Breast epithelium (tissue), 4 donors: ENCODE data around the gene ZSWIM8. TPM values are rescaled to one million over a fixed set of nuclear protein-coding genes. Genes with fewer than 3 reads are reported as not detected.
A peak's percentile ranks its signal among the peaks of the same experiment; 100 is the strongest.
"Not testable (repeated sequence)": the region's sequence is repeated elsewhere in the genome, so short reads cannot be mapped to it uniquely, and the experiment has no call there.

Experiments used
- DNase-seq, 2 donors: peaks; one replicate each; pipeline ENCODE4 v3.0.0-alpha.2; 2019; ENCODE audit warnings: low spot score in 2 of 2
- H3K27ac ChIP-seq, 2 donors: fragments of 200-600 bp; sonication (generic) in 1 of 2; one replicate each; pipeline ENCODE4 v1.5.1; 2016 to 2019; ENCODE audit warnings: mild to moderate bottlenecking in 1 of 2
- H3K27me3 ChIP-seq, 2 donors: fragments of 200-600 bp; sonication (generic) in 1 of 2; one replicate each; pipeline versions ENCODE4 v1.5.1 to v1.6.0; 2017 to 2019; ENCODE audit warnings: control low read depth in 1 of 2, mild to moderate bottlenecking in 1 of 2
- H3K36me3 ChIP-seq: fragments of 200-600 bp; one replicate; pipeline ENCODE4 v1.5.1; 2019
- H3K4me1 ChIP-seq, 2 donors: fragments of 200-600 bp; sonication (generic); one replicate each; pipeline ENCODE4 v1.5.1; 2016 to 2019; ENCODE audit warnings: control low read depth in 1 of 2
- H3K4me3 ChIP-seq, 3 donors: fragments of 200-600 bp; sonication (generic); 1 replicate in 2 of 3; 2 replicates in 1 of 3; pipeline ENCODE4 v1.5.1; 2016 to 2019; ENCODE audit warnings: mild to moderate bottlenecking in 3 of 3, moderate library complexity in 2 of 3
- H3K9me3 ChIP-seq, 2 donors: fragments of 200-600 bp; sonication (generic) in 1 of 2; one replicate each; pipeline ENCODE4 v1.5.1; 2016 to 2019; ENCODE audit warnings: control low read depth in 1 of 2
- POLR2A ChIP-seq: fragments of 450-650 bp; IDR thresholded peaks from one replicate; pipeline ENCODE4 v1.6.1; 2016; ENCODE audit warnings: antibody characterized with exemption, mild to moderate bottlenecking, moderate library complexity
- POLR2AphosphoS5 ChIP-seq, 3 donors: sonication (generic); formaldehyde crosslinking; IDR thresholded peaks; one replicate each; pipeline ENCODE4 v1.6.1; 2017; ENCODE audit warnings: antibody characterized with exemption in 3 of 3
- intact Hi-C: fragments of 100-400 bp; cut with DNase I; formaldehyde crosslinking; loops from one replicate; pipeline ENCODE4 v1.15.1; 2023; ENCODE audit warnings: low total_unique reads
- total RNA-seq, 3 donors: library from RNA; depleted of rRNA; stranded (reverse); fragments of >200 nt; gene quantifications; one replicate each; pipeline ENCODE4 v1.1.0, GENCODE V29; 2016
- TF ChIP-seq, protein P1 (sequence below), 3 donors: fragments of 450-650 bp; IDR thresholded peaks; one replicate each; pipeline ENCODE4 v1.5.1; 2016 to 2017; ENCODE audit warnings: antibody characterized with exemption in 3 of 3, mild to moderate bottlenecking in 3 of 3, moderate library complexity in 3 of 3

The ZSWIM8 gene
- total RNA-seq, 3 donors from 2014 or later, result 79.2 to 87.8 (median 84.2) TPM

- Histone ChIP-seq H3K27me3 (no peaks in the 10 kb centered on the region), H3K4me3 (peak overlapping the region; percentile 82 to 100 (median 99)), H3K9me3 (no peaks in the 10 kb centered on the region), H3K4me1 (peaks cover 10 to 33% of the 10 kb centered on the region in 2 donors), H3K36me3 (peaks cover 7% of the 10 kb centered on the region), H3K27ac (peak overlapping the region; percentile 92 to 94)
- intact Hi-C loops, result no loop called here
- TF ChIP-seq, protein P1, sequence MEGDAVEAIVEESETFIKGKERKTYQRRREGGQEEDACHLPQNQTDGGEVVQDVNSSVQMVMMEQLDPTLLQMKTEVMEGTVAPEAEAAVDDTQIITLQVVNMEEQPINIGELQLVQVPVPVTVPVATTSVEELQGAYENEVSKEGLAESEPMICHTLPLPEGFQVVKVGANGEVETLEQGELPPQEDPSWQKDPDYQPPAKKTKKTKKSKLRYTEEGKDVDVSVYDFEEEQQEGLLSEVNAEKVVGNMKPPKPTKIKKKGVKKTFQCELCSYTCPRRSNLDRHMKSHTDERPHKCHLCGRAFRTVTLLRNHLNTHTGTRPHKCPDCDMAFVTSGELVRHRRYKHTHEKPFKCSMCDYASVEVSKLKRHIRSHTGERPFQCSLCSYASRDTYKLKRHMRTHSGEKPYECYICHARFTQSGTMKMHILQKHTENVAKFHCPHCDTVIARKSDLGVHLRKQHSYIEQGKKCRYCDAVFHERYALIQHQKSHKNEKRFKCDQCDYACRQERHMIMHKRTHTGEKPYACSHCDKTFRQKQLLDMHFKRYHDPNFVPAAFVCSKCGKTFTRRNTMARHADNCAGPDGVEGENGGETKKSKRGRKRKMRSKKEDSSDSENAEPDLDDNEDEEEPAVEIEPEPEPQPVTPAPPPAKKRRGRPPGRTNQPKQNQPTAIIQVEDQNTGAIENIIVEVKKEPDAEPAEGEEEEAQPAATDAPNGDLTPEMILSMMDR (IDR thresholded peaks at IDR 0.05), result no peak
- TF ChIP-seq POLR2AphosphoS5 (IDR thresholded peaks at IDR 0.05) (no peak), POLR2A (no peak)
- peak in 1 of 2 donors; percentile 51 for DNase-seq
Measured at GRCh38 chr10:73785721-73786511, 510 bp downstream of the ZSWIM8 start.

DNA sequence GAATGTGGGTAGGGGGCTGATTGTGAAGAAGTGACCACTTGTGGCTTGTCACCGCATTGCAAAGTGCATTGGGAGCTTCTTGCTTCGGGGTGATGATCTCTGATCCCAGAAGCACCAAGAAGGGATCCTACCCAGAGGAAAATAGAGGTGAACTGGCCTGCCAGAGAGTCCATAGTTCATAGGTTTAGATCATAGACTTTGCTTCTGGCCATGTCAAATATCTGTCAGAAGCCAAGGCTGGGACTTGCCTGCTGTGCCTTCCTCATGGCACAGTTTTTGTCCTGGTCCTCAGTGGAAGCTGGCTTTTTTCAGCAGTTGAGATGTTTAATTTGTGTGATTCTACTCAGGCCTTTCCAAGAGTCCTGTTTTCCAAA is 1.1 kb downstream of the ZSWIM8 start:
- peaks cover 10 to 29% of the 10 kb centered on the region in 2 donors for H3K4me1 ChIP-seq
- no peaks in the 10 kb centered on the region for H3K27me3 ChIP-seq
- DNase-seq, result no peak
- H3K36me3 ChIP-seq, result peaks cover 7% of the 10 kb centered on the region
- intact Hi-C loops, result no loop called here
- peak overlapping the region; percentile 92 to 94 for H3K27ac ChIP-seq
- peak overlapping the region; percentile 82 to 100 (median 99) for H3K4me3 ChIP-seq
- TF ChIP-seq POLR2A, result no peak
- TF ChIP-seq POLR2AphosphoS5 (IDR thresholded peaks at IDR 0.05), result no peak
- TF ChIP-seq, protein P1 (IDR thresholded peaks at IDR 0.05), result no peak
- H3K9me3 ChIP-seq, result no peaks in the 10 kb centered on the region

GRCh38 chr10:73787031-73787800 is 1.8 kb downstream of the ZSWIM8 start:
- Histone ChIP-seq H3K4me3 (peak overlapping the region; percentile 82 to 100 (median 99)), H3K4me1 (peaks cover 10 to 29% of the 10 kb centered on the region in 2 donors)

GRCh38 chr10:73788864-73789658 is 3.7 kb downstream of the ZSWIM8 start:
- no peak overlapping the region for H3K4me3 ChIP-seq
- H3K9me3 ChIP-seq, result no peaks in the 10 kb centered on the region
- TF ChIP-seq, protein P1 (IDR thresholded peaks at IDR 0.05), result no peak
- TF ChIP-seq POLR2AphosphoS5 (IDR thresholded peaks at IDR 0.05), result no peak
- TF ChIP-seq POLR2A, result no peak
- no peaks in the 10 kb centered on the region for H3K27me3 ChIP-seq
- intact Hi-C loops, result no loop called here
- no peak for DNase-seq
- peaks cover 7 to 21% of the 10 kb centered on the region in 2 donors for H3K4me1 ChIP-seq
- H3K36me3 ChIP-seq, result peaks cover 21% of the 10 kb centered on the region
- no peak overlapping the region for H3K27ac ChIP-seq

More at GRCh38 chr10:73787031-73787800, 1.8 kb downstream of the ZSWIM8 start:
- H3K9me3 ChIP-seq, H3K27ac ChIP-seq, DNase-seq, H3K27me3 ChIP-seq, intact Hi-C loops: not testable (repeated sequence)
- peaks cover 14% of the 10 kb centered on the region for H3K36me3 ChIP-seq

DNA sequence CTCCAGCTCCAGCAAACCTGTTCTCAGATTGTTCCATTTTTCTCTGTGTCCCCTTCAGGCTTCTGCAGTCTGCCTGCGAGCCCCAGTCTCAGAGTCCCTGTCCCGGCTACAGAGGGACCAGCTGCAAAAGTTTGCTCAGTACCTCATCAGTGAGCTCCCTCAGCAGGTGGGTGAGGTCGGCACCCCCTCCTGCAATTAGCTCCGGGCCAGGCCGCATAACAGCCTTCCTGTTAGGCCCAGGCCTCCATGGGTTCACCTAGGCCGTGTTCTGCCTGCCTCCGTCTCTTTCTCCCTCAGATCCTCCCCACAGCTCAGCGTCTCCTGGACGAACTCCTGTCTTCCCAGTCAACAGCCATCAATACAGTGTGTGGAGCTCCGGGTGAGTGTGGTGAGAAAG is 4.3 kb downstream of the ZSWIM8 start:
- DNase-seq, result no peak
- Histone ChIP-seq H3K4me3 (no peak overlapping the region), H3K9me3 (no peaks in the 10 kb centered on the region), H3K27ac (no peak overlapping the region), H3K36me3 (peaks cover 21% of the 10 kb centered on the region), H3K4me1 (peaks cover 7 to 21% of the 10 kb centered on the region in 2 donors), H3K27me3 (no peaks in the 10 kb centered on the region)
- TF ChIP-seq, protein P1 (IDR thresholded peaks at IDR 0.05), result no peak
- no peak for TF ChIP-seq POLR2AphosphoS5 (IDR thresholded peaks at IDR 0.05)
- TF ChIP-seq POLR2A, result no peak
- intact Hi-C loops, result no loop called here
